ENCODE results near the gene CYP24A1.

Gene CYP24A1

DNA sequence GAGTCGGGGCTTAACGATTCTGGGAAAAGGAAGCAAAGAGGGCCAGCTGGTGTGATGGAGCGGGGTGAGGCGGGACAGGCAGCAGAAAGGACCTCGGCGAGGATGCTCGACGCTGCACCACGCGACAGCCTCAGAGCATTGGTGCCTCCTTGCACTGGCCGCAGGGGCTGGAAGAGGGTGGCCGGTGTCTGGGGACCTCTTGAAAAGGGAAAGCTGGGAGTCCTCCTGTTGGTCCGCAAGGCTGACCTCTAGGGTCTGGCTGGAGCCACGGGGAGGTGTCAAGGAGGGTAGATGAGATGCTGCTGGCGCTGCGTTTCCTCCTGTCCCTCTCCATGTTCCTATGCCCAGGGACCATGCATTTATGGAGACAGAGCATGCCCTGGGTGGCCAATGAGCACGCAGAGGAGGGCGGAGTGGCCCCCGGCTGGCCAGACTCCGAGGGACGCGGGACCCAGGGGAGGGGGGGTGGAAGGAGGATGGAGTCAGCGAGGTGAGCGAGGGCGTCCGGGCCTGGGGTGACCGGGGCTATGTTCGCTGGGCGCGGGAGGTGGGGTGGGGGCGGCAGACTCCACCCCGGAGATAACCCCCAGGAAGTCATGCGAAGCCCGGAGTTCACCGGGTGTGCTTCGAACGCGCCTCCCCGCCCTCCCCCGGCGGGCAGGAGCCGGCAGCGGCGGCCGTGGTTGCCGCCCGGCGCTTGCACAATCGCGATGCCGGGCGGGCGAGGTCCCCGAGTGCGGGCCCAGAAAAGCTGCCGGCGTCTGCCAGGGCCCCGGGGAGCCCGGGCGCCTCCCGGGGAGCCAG is at the start of gene CYP24A1:
Gene CYP24A1, minus strand, starts transcription at position 334 of the 804 bp plus-strand sequence. CDS start 407 bp downstream, outside the sequence.
- DNase-seq, result no peak

DNA sequence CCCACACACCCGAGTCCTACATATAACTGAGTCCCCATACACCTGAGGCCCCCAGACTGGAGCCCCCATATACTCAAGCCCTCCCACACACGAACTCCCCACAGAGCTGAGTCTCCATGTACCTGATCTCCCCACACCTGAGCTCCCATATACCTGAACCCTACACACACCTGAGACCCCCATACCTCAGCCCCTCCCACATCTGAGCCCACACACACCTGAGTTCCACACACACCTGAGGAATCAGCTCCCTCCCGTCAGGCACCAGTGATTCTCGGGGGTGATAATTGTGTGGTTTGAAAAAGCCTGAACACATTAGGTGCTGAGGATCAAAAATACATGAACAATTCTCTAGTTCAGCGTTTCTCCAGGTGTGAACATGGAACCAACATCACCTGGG is 49.5 kb upstream of the CYP24A1 start:
- no peak for DNase-seq

DNA sequence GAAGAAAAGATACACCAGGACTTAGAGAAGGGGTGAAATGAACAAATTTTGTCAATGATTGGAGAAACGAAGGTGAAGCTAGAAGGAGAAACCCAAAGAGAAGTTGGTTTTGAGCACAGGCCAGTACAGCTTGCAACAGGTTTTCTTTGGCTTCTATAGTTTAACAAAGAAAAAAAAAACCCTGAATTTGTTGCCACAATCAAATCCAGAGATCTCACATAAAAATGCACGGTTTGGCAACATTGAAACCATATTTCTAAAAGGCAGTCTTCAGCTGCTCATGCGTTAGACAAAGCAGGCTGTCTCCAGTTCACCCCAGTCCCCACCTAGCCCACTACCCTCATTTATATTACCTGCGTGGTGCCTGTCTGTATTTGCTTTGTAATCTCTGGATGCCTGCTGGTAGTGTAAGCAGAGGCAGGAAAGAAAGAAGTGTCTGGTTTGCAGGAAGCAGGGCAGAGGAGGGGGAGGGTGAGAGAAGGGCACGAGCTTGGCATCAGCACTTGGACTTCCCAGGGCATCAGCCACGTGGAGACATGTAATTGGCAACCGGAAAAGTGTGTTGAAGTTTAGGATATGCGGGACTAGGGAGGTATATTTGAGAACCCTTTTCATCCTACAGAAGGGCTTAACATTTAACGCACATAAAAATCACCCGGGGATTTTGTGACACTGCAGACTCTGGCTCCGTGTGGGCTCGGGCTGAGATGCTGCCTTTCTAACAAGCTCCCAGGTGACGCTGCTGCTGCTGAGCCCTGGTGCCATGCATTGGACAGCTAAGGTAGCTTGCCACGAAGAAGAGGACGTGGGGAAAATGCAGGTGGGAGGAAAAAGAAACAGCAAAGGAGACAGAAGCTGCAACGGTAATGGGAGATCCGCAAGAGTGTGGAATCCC is 48.5 kb upstream of the CYP24A1 start:
- no peak for DNase-seq

DNA sequence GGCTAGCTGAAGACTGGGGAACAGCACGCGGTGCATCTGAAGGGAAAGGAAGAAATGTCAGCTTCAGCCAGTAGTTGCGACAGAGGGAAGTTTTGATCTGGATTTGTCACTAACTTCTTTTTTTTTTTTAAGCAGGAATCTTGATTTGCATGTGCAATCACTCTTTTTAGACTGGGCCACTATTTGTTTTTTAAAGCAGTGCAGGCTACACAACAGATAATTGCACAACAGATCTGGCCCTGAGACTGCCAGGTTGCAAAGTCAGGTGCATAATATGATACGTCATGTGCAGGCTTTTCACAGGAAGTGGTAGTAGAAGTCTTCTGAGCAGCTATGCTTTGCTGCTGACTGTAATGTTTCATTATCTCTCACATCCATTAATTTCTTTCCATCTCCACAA is 47.6 kb upstream of the CYP24A1 start:
- DNase-seq, result no peak

DNA sequence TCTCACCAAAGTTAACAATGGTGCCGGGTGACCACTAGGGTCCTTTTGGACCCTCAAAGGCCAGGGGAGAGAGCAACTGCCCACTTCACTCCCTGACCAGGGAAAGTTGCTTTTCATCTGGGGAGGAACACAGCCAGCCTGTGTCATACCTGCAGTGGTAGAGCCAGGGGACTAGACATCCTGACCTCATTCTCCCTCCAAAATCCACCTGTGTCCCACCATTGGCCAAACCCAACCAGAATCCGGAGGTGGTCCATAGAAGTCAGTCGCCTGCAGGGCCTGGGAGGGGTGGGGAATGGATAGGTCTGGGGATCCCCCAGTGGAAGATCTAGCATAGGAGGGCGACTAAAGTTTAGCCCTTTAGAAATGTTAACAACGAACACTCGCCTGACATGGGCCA is 46.9 kb upstream of the CYP24A1 start:
- DNase-seq, result no peak

DNA sequence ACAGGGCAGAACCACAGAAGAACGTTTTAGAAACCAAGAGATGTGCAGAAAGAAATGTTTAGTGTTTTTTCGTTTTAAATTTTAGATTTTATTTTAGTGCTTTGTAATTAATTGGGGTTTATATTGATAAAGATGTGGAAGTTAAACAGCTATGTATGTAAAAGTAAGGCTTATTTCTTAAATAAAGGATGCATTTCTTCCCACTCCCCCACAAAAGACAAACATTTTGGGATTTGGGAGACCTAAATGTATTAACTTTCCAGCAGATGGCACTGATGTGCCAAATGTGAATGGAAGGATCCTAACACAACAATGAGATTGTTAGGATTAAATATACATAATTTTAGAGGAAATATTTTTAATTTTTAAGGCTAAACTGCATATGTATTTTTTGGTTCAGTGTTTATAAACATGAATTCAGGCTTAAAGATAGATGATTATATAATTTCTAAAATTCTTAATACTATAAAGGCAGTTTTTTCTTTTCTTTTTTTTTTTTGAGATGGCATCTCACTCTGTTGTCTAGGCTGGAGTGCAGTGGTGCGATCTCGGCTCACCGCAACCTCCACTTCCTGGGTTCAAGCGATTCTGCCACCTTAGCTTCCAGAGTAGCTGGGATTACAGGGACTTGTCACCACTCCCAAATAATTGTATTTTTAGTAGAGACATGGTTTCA is 46.1 kb upstream of the CYP24A1 start:
- DNase-seq, result peak in 1 of 2 experiments; percentile 47

DNA sequence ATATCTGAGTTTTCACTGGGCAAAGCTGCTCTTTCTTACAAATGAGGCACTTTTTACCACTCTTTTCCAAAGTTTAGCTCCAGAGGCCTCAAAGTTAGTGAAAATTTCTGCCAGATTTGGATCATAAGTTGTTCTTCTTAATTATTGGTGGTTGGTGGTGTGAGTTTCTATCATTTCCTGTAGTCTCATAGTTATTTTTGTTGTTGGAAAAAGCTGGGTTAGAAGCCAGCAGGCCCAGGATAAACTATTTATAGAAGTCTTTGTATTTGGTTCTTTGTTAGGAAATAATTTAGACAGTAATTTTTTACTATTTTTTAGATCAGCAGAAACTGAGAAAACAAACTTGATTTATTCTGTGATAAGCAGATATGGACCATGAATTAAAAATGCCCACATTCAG is 44.7 kb upstream of the CYP24A1 start:
- no peak for DNase-seq

DNA sequence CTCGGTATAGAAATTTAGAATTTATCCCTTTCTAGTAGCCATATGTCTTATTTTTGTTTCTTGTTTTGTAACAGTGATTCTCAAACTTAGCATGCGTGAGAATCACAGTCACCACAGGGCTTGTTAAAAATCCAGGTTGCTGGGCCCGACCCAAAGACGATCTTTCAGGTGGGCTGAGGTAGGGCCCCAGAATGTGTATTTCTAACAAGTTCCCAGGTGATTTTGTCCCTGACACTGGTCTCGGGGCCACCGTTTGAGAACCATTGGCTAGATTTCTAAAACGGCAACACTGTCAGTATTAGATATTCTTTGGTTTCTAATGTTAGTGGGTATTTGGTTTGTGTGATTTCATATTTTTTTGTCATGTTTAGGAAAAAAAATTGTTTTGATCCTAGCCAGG is 44.0 kb upstream of the CYP24A1 start:
- DNase-seq, result no peak

DNA sequence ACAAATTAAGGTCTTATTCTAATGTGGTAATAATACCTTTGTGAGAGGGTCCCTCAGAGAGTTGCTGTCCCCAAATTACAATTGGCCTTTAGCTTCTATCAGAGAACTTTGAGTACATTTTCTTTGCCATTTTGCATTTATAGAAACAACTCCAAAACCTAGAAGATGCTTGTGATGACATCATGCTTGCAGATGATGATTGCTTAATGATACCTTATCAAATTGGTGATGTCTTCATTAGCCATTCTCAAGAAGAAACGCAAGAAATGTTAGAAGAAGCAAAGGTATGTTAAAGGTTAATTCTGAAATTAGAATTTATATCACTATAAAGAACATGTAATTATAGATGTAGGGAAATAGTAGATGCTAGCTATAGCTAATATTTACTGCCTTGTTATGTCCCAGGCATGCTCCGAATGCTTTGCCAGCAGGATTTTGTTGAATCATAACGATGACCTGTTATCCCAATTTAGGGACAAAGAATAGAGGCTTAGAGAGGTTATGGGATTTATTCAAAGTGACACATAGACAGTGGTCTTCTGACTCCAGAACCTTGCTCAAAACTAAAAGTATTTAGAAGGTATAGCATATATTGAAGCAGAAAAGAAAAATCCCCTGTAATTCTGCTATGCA is 41.5 kb upstream of the CYP24A1 start:
- DNase-seq, result no peak

DNA sequence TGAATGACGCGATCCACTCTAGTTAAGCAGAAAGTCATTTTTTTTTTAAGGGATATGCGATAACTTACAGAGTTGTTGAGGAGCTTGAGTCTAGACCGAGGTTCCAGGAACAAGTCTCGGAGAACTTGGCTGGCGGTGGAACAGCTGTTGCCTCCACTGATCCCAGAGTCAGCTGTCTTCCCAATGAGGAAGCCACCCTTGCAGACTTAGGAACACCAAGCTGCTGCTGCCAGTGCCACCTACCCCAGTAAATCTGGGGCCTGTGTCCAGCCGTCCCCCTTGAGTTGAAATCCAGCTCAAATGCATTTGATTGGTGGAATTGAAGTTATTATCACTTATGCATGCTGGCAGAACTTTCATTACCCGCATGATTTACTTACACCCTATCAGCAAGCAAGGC is 40.8 kb upstream of the CYP24A1 start:
- DNase-seq, result no peak

DNA sequence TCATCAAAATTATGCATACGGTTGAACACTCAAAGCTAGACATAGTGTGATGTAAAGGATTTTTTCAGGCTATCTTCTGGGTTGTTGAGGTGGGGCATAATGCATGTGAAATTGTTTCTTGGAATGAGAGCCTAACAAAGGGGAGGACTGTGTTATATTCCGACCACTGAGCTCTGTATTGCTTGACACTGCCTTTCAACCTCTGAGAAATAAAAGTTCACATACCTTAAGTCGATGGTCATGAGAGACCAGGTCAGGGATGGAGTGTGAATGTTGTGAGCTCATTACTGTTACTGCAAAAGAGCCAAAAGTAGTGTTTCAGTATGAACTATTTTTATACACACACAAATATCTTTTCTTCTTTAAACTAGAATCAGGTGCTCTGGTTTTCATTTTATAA is 39.1 kb upstream of the CYP24A1 start:
- DNase-seq, result no peak

DNA sequence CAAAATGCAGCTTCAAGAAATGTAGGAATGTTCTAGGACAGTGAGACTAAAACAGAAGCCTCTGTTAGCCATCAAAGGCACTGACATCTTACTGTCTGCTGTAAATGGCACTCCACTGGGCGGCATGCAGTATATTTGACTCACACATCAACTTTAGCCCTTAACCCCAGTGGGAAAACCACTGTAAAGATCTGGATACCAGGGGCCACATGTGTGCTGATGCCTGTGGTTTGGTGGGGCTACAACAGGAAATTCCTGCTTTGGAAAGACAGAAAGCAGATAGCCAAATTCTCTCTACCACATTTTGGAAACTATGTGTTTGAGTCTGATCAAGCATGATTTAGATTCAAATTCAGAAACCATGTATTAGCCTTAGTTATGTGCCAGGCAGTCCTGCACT is 38.4 kb upstream of the CYP24A1 start:
- no peak for DNase-seq

DNA sequence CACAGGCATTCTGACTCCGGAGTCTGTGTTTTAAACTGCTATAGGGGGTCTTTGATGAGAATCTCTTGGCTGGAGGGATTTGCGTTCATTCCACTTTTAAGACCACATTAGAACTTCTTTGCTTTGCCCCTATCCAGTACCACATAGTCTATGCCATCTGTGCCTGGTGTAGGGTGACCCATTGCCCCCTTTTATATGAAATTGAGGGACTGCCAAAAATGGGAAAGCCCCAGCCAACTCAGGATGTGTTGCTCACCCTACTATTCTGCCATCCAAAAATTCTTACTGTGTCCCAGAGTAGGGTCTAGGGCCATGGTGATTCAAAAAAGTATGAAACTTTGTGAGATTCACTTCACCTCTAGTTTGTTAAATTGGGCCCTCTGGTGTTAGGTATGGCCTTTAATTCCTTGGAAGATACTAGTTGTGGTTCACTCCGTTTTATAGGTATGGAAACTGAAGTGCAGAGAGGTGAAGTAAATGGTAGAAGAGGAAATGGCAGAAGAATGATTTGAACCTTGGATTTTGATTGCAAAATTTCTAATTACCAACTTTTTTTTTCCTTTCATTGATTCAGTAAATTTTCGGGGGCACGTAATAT is 35.5 kb upstream of the CYP24A1 start:
- DNase-seq, result no peak

DNA sequence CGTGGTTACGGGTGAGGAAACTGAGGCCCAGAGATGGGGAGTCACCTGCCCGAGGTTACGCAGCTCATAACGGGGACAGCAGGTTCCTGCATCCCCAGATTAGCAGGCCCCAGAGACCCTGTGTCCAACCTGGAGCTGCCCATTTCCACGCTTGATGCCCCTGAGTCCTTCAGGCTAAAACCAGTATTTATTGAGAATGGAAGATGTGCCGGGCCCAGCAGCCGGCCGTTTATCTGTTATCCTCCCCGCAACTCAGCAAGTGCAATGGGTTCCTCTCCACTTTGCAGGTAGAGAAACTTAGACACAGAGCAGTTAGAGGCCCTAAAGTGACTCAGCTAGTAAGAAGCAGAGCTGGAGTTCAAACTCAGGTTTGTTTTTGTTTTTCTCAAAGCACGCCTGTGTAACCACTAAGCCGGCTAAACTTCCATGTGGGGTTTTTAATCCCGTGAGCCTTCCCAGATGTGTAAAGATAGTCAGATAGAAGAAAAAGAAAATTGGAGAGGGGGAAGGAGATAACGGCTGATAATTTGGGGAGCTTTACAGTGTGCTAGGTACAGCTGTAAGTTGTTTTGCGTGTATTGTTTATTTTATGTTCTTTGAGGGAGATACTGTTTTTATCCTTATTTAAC is 34.9 kb upstream of the CYP24A1 start:
- peak in 1 of 2 experiments; percentile 31 for DNase-seq

DNA sequence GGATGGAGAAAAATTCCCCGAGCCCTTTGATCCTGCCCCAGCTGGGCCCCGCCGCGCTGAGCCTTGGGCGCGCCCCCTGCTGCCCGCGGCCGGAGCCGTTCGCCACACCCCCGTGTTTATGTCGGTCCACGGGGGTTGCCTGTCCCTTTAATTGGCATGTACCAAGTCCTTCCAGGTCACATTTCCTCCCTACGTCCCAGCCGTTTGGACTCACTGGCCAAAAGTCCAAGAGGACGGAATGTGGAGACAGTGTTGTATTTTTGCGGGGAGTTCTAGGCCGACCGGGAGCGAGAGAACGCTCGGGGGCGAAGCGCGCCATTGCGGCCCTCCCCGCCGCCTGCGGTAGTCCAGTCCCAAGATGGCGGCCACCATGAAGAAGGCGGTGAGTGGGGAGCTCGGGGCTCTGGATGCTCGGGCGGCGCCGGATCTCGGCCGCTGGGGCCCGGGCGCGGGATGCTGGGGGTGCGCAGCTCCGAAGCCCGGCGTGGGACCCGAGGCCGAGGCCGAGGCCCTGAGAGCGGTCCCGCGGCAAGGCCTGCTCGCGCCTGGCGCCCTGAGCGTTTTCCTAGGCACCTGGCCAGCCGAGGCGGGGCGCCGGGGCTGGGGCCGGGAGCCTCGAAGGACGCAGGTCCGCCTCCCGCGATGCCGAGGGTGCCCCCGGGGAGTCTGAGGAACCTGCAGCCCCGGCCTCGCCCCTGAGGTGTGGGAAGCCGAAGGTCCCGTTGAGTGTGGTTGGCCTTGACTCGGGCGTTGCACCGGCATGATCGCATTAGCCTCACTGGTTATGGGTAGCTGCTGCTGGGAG is 34.2 kb upstream of the CYP24A1 start, which contains the start of gene PFDN4:
Gene PFDN4, plus strand, starts transcription at position 345 of the 805 bp plus-strand sequence. Its CDS starts 14 bp downstream, at position 359.
- peak; percentile 52 to 89 for DNase-seq

DNA sequence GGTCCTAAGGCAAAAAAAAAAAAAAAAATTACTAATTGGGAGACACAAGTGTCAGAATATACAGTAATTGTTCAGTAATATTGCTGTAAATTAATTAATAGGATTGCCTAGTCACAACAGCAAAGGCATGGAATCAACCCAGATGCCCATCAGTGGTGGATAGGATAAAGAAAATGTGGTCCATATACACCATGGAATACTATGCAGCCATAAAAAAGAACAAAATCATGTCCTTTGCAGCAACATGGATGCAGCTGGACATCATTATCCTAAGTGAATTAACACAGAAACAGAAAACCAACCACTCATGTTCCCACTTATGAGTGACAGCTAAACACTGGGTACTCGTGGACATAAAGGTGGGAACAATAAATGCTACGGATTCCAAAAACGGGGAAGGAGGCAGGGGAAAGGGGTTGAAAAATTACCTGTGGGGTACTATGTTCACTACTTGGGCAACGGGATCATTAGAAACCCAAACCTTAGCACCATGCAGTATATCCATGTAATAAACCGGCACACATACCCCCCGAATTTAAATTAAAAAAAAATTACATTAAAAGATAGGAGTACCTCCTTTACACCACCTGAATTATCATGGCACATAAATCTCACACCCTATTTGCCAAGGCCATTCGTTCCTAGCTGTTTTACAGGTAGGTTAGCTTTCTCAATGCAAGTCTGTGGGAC is 33.4 kb upstream of the CYP24A1 start:
- no peak for DNase-seq

DNA sequence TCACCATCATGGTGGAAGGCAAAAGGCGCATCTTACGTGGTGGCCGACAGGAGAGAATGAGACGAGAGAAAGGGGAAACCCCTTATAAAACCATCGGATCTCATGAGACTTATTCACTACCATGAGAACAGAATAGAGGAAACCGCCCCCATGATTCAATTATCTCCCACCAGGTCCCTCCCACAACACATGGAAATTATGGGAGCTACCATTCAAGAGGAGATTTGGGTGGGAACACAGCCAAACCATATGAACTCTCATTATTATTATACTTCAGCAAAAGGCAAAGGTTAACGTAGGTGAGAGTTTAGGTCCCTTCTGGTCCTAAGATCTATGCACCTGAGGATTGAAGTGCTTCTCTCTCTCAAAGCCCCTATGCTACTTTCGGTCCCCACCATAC is 31.7 kb upstream of the CYP24A1 start:
- no peak for DNase-seq

DNA sequence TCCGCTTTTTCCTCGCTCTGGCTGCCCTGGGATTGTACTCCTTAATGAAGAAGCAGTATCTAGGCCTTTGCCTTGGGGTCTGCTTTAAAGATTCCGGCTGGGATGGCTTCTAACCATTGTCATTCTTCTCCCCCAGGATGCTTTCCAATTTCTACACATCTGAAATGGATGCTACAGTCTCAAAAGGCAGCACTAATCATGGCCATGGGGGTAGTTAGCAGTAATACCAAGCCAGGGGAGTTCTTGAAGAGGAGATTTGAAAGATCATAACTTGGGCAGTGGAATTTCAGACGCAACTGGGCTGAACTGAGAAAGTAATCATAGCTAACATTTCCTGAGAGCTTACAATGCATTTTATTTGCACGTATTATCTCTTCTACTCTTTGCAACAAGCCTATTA is 30.7 kb upstream of the CYP24A1 start:
- no peak for DNase-seq

DNA sequence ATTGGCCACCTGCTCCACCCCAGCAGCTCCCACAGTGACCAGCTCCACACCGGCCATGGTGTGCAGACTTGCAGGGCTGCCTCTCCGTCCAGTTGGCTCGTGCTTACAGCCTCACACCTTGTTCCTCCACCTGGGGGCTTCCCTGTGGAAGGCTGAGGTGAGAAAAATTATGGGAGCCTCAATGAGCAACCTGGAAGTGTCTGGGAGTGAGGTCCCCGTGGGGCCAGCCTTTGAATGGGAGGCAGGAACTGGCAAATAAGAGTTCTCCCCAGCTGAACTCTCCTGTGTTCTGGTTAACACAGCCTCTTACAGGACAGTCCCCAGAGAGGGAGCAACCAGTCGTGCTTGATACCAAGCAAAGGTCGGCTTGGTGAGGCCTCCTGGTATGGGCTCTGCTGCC is 30.3 kb upstream of the CYP24A1 start:
- no peak for DNase-seq

DNA sequence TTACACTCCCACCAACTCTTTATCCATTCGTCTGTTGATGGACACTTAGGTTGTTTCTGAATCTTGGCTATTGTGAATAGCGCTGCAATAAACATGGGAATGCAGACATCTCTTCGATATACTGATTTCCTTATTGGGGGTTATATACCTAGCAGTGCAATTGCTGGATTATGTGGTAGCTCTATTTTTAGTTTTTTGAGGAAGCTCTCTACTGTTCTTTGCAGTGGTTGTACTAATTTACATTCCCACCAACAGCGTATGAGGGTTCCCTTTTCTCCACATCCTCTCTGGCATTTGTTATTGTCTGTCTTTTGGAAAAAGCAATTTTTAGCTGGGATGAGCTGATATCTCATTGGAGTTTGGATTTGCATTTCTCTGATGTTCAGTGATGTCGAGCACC is 29.5 kb upstream of the CYP24A1 start:
- no peak for DNase-seq
